Fibroblast of lung (primary cell): ENCODE measurements around the gene DEGS2. TPM values are rescaled to one million over a fixed set of nuclear protein-coding genes. Genes with fewer than 3 reads are reported as not detected.
A peak's percentile ranks its signal among the peaks of the same experiment; 100 is the strongest.

Experiments used
- DNase-seq, 2 donors: peaks; one replicate each; pipeline versions ENCODE4 v3.0.0 to v3.0.0-alpha.2; 2010; ENCODE audit warnings: low read depth in 2 of 2
- H2AFZ ChIP-seq: 2 replicates; pipeline ENCODE4 v1.5.1; 2012; ENCODE audit warnings: low read length, control low read depth, inconsistent platforms
- H3K27ac ChIP-seq: 2 replicates; pipeline ENCODE4 v1.5.1; 2011; ENCODE audit warnings: low read length, control low read depth; ENCODE audit not compliant: insufficient read depth
- H3K27me3 ChIP-seq: 2 replicates; pipeline ENCODE4 v1.5.1; 2011; ENCODE audit warnings: mild to moderate bottlenecking, low read length; ENCODE audit not compliant: control insufficient read depth, insufficient read depth
- H3K36me3 ChIP-seq: 2 replicates; pipeline ENCODE4 v1.5.1; 2011; ENCODE audit warnings: low read length; ENCODE audit not compliant: control insufficient read depth, insufficient read depth
- H3K4me1 ChIP-seq: 2 replicates; pipeline ENCODE4 v1.5.1; 2011; ENCODE audit warnings: low read length; ENCODE audit not compliant: control insufficient read depth, insufficient read depth; ENCODE audit errors: extremely low read depth
- H3K4me2 ChIP-seq: 2 replicates; pipeline ENCODE4 v1.5.1; 2011; ENCODE audit warnings: low read length, control low read depth; ENCODE audit not compliant: insufficient read depth; ENCODE audit errors: extremely low read depth
- H3K4me3 ChIP-seq, 4 experiments: fragments of 200-600 bp in 1 of 4; sonication (generic) in 1 of 4; replicated peaks in 1 of 4; 2 replicates each; pipeline ENCODE4 v1.5.1; 2011 to 2016; ENCODE audit warnings: low read length in 4 of 4, low read depth in 3 of 4, mild to moderate bottlenecking in 3 of 4, control low read depth in 2 of 4, inconsistent platforms in 1 of 4, mixed read lengths in 1 of 4; ENCODE audit not compliant: insufficient read depth in 1 of 4; ENCODE audit errors: control extremely low read depth in 1 of 4
- H3K79me2 ChIP-seq: 2 replicates; pipeline ENCODE4 v1.5.1; 2012; ENCODE audit warnings: mild to moderate bottlenecking, low read length, inconsistent platforms; ENCODE audit not compliant: control insufficient read depth, insufficient read depth
- H3K9ac ChIP-seq: 2 replicates; pipeline ENCODE4 v1.5.1; 2011; ENCODE audit warnings: mild to moderate bottlenecking, low read length, control low read depth; ENCODE audit not compliant: insufficient read depth
- H3K9me3 ChIP-seq: 2 replicates; pipeline ENCODE4 v1.5.1; 2012; ENCODE audit warnings: low read depth, low read length; ENCODE audit not compliant: control insufficient read depth, insufficient read depth
- H4K20me1 ChIP-seq: 2 replicates; pipeline ENCODE4 v1.5.1; 2011; ENCODE audit warnings: low read length; ENCODE audit not compliant: control insufficient read depth, insufficient read depth; ENCODE audit errors: extremely low read depth
- EZH2 ChIP-seq: IDR thresholded peaks from 2 replicates; pipeline ENCODE4 v1.5.1; 2012; ENCODE audit warnings: low read length, control low read depth, mild to moderate bottlenecking; ENCODE audit errors: missing control alignments
- polyA plus RNA-seq, 2 donors: library from polyadenylated mRNA; depleted of rRNA in 1 of 2; stranded (reverse) in 1 of 2; unstranded in 1 of 2; fragments of >200 nt; gene quantifications; 2 replicates each; pipeline ENCODE4 v1.2.1, GENCODE V29; 2011 to 2012; ENCODE audit warnings: missing spikeins in 1 of 2
- total RNA-seq: library from RNA; depleted of rRNA; stranded (reverse); fragments of >200 nt; gene quantifications from 2 replicates; pipeline ENCODE4 v1.2.1, GENCODE V29; 2014
- TF ChIP-seq, protein P1 (sequence below), 2 donors: IDR thresholded peaks in 1 of 2; conservative IDR thresholded peaks in 1 of 2; 1 replicate in 1 of 2; 2 replicates in 1 of 2; pipeline ENCODE4 v1.5.1; 2011 to 2012; ENCODE audit warnings: low read length in 2 of 2, control low read depth in 1 of 2, inconsistent platforms in 1 of 2, low read depth in 1 of 2, mild to moderate bottlenecking in 1 of 2

The DEGS2 gene
- total and polyA plus RNA-seq, 2 donors (not counting 1 experiment from before 2014, with no cell fraction given), result under 0.01 TPM; not detected in 1

DNA sequence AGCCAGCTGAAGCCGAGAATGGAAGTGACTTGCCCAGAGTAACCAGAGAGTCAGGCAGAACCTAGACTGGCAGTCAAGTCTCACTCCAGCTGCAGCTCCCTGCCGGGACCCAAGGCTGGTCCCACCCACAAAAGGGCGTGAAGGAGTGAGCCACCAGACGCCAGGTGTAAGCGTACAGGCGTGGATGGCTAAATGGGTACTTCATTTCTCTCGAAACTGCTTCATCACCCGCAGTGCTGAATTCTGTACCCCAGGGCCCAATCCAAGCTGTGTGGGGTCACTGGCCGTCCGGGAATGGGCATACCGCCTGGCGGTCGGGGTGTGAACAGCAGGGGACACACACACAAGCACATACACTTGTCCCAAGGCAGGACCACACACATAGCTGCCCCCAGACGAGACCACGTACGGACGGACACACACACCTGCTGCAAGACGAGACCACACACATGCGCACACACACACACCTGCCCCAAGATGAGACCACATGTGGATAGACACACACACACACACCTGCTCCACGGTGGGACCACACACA is 34.8 kb downstream of the DEGS2 start:
- Histone ChIP-seq H3K79me2 (no peaks in the 10 kb centered on the region), H3K4me1 (no peaks in the 10 kb centered on the region), H2AFZ (no peak overlapping the region), H3K9ac (no peak overlapping the region), H3K4me3 (no peak overlapping the region), H3K9me3 (no peaks in the 10 kb centered on the region), H4K20me1 (no peaks in the 10 kb centered on the region), H3K27ac (no peak overlapping the region), H3K4me2 (no peak overlapping the region), H3K27me3 (no peaks in the 10 kb centered on the region), H3K36me3 (peaks cover 3% of the 10 kb centered on the region)
- no peak for DNase-seq
- TF ChIP-seq, protein P1, sequence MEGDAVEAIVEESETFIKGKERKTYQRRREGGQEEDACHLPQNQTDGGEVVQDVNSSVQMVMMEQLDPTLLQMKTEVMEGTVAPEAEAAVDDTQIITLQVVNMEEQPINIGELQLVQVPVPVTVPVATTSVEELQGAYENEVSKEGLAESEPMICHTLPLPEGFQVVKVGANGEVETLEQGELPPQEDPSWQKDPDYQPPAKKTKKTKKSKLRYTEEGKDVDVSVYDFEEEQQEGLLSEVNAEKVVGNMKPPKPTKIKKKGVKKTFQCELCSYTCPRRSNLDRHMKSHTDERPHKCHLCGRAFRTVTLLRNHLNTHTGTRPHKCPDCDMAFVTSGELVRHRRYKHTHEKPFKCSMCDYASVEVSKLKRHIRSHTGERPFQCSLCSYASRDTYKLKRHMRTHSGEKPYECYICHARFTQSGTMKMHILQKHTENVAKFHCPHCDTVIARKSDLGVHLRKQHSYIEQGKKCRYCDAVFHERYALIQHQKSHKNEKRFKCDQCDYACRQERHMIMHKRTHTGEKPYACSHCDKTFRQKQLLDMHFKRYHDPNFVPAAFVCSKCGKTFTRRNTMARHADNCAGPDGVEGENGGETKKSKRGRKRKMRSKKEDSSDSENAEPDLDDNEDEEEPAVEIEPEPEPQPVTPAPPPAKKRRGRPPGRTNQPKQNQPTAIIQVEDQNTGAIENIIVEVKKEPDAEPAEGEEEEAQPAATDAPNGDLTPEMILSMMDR (conservative IDR thresholded peaks at IDR 0.05 in 1 of 2, IDR thresholded peaks at IDR 0.05 in 1 of 2; ENCODE audit: low read depth in 1 of 2, low read length in 2 of 2), result no peak
- no peak for TF ChIP-seq EZH2

DNA sequence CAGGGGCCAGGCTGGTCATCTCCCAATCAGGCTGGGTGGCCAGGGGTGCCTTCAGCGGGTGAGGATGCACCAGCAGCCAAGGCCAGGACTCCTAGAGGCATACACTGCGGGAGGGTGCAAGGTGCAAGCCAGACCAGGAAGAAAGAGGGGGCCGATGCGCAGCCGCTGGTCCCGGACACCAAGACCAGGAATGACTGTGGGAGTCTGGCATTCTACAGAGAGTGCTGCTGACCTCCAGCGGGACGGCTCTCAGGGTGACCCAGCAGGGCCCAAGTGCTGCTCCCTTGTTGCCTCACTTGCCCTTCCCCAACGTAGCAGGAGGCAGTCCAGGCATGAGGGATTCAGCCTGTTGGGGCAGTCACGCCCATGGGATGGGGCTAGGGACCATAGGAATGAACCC is 35.8 kb downstream of the DEGS2 start:
- Histone ChIP-seq H3K79me2 (no peaks in the 10 kb centered on the region), H3K9ac (no peak overlapping the region), H3K36me3 (peaks cover 3% of the 10 kb centered on the region), H3K27me3 (no peaks in the 10 kb centered on the region), H3K9me3 (no peaks in the 10 kb centered on the region), H3K27ac (no peak overlapping the region), H3K4me1 (no peaks in the 10 kb centered on the region), H4K20me1 (no peaks in the 10 kb centered on the region), H2AFZ (no peak overlapping the region), H3K4me3 (no peak overlapping the region), H3K4me2 (no peak overlapping the region)
- no peak for DNase-seq
- TF ChIP-seq, protein P1 (conservative IDR thresholded peaks at IDR 0.05 in 1 of 2, IDR thresholded peaks at IDR 0.05 in 1 of 2; ENCODE audit: low read depth in 1 of 2, low read length in 2 of 2), result no peak
- TF ChIP-seq EZH2, result no peak

DNA sequence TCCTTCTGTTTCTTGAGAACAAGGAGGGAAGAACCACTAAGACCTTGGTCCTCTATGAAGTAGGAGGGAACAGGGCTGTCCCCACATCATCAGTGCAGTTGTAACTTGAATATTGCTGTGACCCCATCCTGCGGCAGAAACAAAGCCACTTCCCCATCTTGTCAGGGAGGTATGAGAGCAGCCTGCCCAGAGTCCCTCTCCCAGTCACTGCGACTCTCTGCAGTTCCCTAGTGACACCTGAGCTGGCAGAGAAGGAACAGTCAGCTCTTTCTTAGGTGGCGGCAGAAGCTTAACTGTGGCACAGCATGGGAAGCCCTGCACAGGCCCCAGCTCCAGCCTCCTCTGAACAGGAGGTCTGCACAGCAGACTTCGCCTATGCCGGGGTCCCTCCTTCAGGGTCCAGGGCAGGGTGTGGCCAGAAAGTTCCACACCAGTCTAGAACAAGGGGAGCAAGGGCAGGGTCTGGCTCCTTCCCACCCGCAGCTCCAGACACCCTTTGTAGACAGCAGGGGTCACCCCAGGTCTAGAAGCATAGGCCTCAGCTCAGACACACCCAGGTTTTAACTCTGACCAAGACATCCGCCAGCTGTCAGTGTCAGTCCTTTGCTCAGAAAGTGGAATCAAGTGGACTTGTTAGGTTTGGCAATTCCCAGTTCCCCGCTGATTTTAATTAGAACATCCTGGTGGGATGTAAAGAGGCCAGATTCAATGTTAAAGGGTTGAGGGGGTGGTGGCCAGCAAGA is 36.8 kb downstream of the DEGS2 start:
- TF ChIP-seq, protein P1 (conservative IDR thresholded peaks at IDR 0.05 in 1 of 2, IDR thresholded peaks at IDR 0.05 in 1 of 2; ENCODE audit: low read depth in 1 of 2, low read length in 2 of 2), result no peak
- no peak for TF ChIP-seq EZH2
- no peaks in the 10 kb centered on the region for H3K9me3 ChIP-seq
- peak in 1 of 2 donors; percentile 50 for DNase-seq
- H2AFZ ChIP-seq, result no peak overlapping the region
- no peak overlapping the region for H3K4me3 ChIP-seq
- H3K79me2 ChIP-seq, result no peaks in the 10 kb centered on the region
- H4K20me1 ChIP-seq, result no peaks in the 10 kb centered on the region
- H3K27me3 ChIP-seq, result no peaks in the 10 kb centered on the region
- peaks cover 3% of the 10 kb centered on the region for H3K36me3 ChIP-seq
- no peak overlapping the region for H3K4me2 ChIP-seq
- no peak overlapping the region for H3K9ac ChIP-seq
- H3K27ac ChIP-seq, result no peak overlapping the region
- H3K4me1 ChIP-seq, result no peaks in the 10 kb centered on the region
